Amniotic epithelial cell (primary cell): ENCODE data around the gene BIRC3.

Experiments
- DNase-seq: peaks from one replicate; pipeline ENCODE4 v3.0.0-alpha.2; 2010; ENCODE audit warnings: low read depth

The BIRC3 gene

GRCh38 chr11:102375720-102376399 is 58.6 kb downstream of the BIRC3 start:
- DNase-seq, result no peak

- no peak for DNase-seq
These were observed 60.6 kb downstream of the BIRC3 start for GRCh38 chr11:102377891-102378290.

GRCh38 chr11:102378818-102379217 is 61.5 kb downstream of the BIRC3 start:
- DNase-seq, result no peak

- no peak for DNase-seq
These were observed 65.1 kb downstream of the BIRC3 start for GRCh38 chr11:102382384-102382783.

GRCh38 chr11:102383839-102384238 is 66.6 kb downstream of the BIRC3 start:
- peak; percentile 55 for DNase-seq

GRCh38 chr11:102384419-102385079 is 67.3 kb downstream of the BIRC3 start:
- no peak for DNase-seq

GRCh38 chr11:102385085-102386007 is 68.1 kb downstream of the BIRC3 start:
- DNase-seq, result no peak

- DNase-seq, result peak; percentile 47
These were observed 69.0 kb downstream of the BIRC3 start for GRCh38 chr11:102386136-102386734.

- DNase-seq, result no peak
These were observed 69.9 kb downstream of the BIRC3 start for GRCh38 chr11:102387043-102387781.
